ENCODE data around the gene ATG4D. TPM values are rescaled to one million over a fixed set of nuclear protein-coding genes. Genes with fewer than 3 reads are reported as not detected.

The ATG4D gene
- total RNA-seq (2014; rRNA removed; shearing (Covaris generic)) = 49.4 and 49.9 TPM in 2 replicates

DNA sequence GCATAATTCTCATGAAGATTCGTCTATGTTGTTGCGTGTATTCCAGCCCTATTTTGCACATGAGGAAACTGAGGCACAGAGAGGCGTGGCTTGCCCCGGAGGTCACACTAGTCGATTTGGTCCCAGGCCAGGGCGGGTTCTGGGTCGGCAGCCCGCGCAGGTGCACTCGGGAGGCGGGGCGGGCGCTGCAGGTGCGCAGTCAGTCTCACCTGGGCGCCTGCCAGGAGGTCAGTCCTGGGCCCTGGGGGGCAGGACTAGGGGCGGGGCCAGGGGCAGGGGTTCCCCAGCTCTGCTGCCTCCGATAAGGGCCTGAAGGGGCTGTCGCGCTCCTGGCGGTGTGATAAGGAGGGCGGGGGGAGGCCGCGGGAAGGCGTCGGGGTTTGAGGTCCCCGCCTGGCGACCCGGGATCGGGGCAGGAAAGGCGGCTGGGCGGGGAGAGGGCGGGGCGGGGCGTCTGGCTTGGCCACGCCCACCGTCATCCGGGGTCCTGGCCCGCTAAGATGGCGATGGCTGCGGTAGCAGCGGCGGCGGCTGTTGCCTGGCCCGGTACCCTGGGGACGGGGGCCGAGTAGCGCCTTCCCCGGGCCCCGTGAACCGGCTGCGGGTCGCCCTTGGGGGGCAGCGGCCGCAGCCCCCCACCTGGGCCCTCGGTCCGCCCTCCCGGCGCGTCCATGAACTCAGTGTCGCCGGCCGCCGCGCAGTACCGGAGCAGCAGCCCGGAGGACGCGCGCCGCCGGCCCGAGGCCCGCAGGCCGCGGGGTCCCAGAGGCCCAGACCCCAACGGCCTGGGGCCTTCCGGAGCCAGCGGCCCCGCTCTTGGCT, at the start of gene ATG4D:
TSS of gene ATG4D (plus strand) at position 485 of the 822 bp plus-strand sequence. CDS start at position 672, 187 bp downstream.

DNA sequence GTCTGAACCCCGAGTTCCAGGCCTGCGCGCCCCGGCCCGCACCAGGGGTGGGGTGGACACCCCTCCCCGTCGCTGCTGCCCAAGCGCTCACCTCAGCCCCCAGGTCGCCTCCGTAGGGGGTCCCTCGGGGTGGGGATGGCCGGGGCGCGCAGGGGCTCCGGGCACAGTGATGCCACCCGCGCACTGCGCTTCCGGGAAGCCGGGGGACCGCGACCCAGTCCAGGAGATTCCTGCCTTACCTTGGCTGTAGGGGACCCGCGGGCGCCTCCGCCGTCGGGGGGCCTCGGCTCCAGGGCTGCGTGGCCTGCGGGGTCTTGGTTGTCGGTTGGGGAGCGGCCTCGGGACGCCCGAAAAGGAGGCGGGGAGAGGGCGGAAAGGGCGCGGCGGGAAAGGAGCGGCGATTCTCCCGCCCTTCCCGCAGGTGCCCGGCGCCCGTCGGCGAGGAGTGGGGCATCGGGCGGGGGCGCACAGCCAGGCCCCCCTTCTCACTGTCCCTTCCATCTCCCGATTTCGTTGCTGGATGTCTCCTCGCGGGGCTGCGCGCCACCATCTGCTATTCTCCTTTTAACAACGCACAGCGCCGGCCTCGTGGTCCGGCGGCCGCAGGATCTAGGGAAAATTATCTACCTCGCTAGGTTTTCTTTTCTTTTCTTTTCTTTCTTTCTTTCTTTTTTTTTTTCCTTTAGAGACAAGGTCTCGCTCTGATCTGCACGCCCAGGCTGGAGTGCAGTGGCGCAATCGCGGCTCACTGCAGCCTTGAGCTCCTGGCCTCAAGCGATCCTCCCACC, 40.5 kb upstream of the ATG4D start, which contains the start of gene KEAP1:
TSS of gene KEAP1 (minus strand) at position 355 of the 788 bp plus-strand sequence. CDS start 3,323 bp downstream, outside the sequence.

GRCh38 chr19:10517361-10517759, 26.3 kb upstream of the ATG4D start, which contains the start of gene S1PR5:
Gene S1PR5 (minus strand): TSS chr19:10517447. CDS start chr19:10515011, 2,436 bp downstream.

GRCh38 chr19:10565567-10566407, 22.1 kb downstream of the ATG4D start, which contains the start of gene KRI1:
Gene KRI1 (minus strand): TSS chr19:10566010. CDS start chr19:10565999, 11 bp downstream.

DNA sequence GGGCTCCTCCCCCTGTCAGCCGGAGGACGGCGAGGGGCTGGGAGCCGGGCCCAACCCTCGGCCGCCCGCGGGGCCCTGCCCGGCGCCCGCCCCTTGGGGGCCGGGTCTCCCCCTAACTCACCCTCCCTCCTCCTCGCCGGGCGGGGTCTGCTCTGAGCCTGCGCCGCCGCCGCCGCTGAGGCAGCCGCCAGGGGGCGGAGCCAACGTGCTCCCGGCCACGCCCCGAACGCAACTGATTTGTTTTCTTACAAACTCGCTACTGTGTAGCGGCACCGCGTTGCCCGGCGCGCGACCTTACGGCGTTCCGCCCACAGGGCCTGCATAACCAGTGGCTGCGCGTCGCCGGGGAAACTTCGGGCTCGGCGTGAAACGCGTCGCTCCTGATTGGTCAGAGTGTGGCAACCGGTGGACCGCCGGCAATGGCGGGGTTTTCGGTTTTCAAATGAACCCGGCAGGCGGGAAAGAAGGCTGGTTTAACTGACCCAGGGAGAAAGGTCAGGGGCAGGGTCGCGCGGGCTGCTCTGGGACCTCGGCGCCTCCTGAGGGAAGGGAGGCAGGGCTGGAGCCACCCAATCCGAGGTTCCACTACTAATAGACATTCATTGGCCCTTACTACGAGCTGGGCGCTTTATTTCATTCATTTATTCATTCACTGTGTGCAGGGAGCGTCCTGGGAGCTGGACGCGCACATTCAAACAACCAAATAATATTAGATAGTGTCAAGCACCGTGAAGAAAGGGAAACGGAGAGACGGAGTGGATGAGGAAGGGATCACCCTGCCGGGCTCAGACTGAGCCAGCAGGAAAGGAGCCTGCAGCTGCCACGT, 25.3 kb downstream of the ATG4D start, which contains the start of gene CDKN2D:
TSS of gene CDKN2D (minus strand) at position 154 of the 826 bp plus-strand sequence. CDS start 326 bp downstream, outside the sequence.

GRCh38 chr19:10587022-10587838, 43.5 kb downstream of the ATG4D start, which contains the start of gene AP1M2:
Gene AP1M2 (minus strand): TSS chr19:10587312. CDS start chr19:10587231, 81 bp downstream.

Small RNA genes lying within 50 kb of the gene (small RNA-seq; reads per million reads assigned to genes)
- gene MIR1238 = not detected
- not detected for gene RNU7-140P

Other genes with a start within 250 kb of the ATG4D start
- 1.0 and 2.4 TPM in 2 replicates for gene ZGLP1, start 234.1 kb upstream of the ATG4D start, total RNA-seq (2014; rRNA removed; shearing (Covaris generic))
- 38.9 and 43.2 TPM in 2 replicates for gene FDX2, start 227.9 kb upstream of the ATG4D start, total RNA-seq (2014; rRNA removed; shearing (Covaris generic))
- 40.7 and 50.4 TPM in 2 replicates for gene RAVER1, start 210.4 kb upstream of the ATG4D start, total RNA-seq (2014; rRNA removed; shearing (Covaris generic))
- gene ICAM3, start 204.3 kb upstream of the ATG4D start, total RNA-seq (2014; rRNA removed; shearing (Covaris generic)) = 12.8 and 19.7 TPM in 2 replicates
- 141 and 161 TPM in 2 replicates for gene TYK2, start 163.3 kb upstream of the ATG4D start, total RNA-seq (2014; rRNA removed; shearing (Covaris generic))
- 639 and 659 TPM in 2 replicates for gene CDC37, start 140.4 kb upstream of the ATG4D start, total RNA-seq (2014; rRNA removed; shearing (Covaris generic))
- gene PDE4A, start 123.4 kb upstream of the ATG4D start, total RNA-seq (2014; rRNA removed; shearing (Covaris generic)) = 4.5 and 4.9 TPM in 2 replicates
- gene KEAP1, start 40.5 kb upstream of the ATG4D start, total RNA-seq (2014; rRNA removed; shearing (Covaris generic)) = 69.0 and 75.7 TPM in 2 replicates
- gene S1PR5, start 26.5 kb upstream of the ATG4D start, total RNA-seq (2014; rRNA removed; shearing (Covaris generic)) = 1.9 and 3.9 TPM in 2 replicates
- gene KRI1, start 22.1 kb downstream of the ATG4D start, total RNA-seq (2014; rRNA removed; shearing (Covaris generic)) = 58.0 and 61.9 TPM in 2 replicates
- gene CDKN2D, start 25.1 kb downstream of the ATG4D start, total RNA-seq (2014; rRNA removed; shearing (Covaris generic)) = 16.3 and 17.4 TPM in 2 replicates
- gene AP1M2, start 43.4 kb downstream of the ATG4D start, total RNA-seq (2014; rRNA removed; shearing (Covaris generic)) = 4.1 and 5.6 TPM in 2 replicates
- gene SLC44A2, start 81.6 kb downstream of the ATG4D start, total RNA-seq (2014; rRNA removed; shearing (Covaris generic)) = 17.6 and 38.2 TPM in 2 replicates
- 351 and 361 TPM in 2 replicates for gene ILF3, start 110.4 kb downstream of the ATG4D start, total RNA-seq (2014; rRNA removed; shearing (Covaris generic))
- 54.7 and 60.1 TPM in 2 replicates for gene QTRT1, start 157.5 kb downstream of the ATG4D start, total RNA-seq (2014; rRNA removed; shearing (Covaris generic))
- 94.8 and 95.6 TPM in 2 replicates for gene DNM2, start 174.2 kb downstream of the ATG4D start, total RNA-seq (2014; rRNA removed; shearing (Covaris generic))

All from A375 (cell line).